Mesothelial cell of epicardium (in vitro differentiated cells): ENCODE data around the gene RABL6. TPM values are rescaled to one million over a fixed set of nuclear protein-coding genes. Genes with fewer than 3 reads are reported as not detected.

Source experiments
- DNase-seq, 2 experiments: peaks; one replicate each; pipeline ENCODE4 v3.0.0; 2021; ENCODE audit warnings: low spot score in 2 of 2; ENCODE audit not compliant: unreplicated experiment in 2 of 2
- H3K27ac Mint-ChIP-seq: 2 replicates; pipeline ENCODE4 v1.8.0; 2021; ENCODE audit warnings: mixed read lengths
- H3K27me3 Mint-ChIP-seq: 2 replicates; pipeline ENCODE4 v1.8.0; 2021; ENCODE audit warnings: low read depth, mixed read lengths
- H3K36me3 Mint-ChIP-seq: 2 replicates; pipeline ENCODE4 v1.8.0; 2021; ENCODE audit warnings: mixed read lengths
- H3K4me1 Mint-ChIP-seq: 2 replicates; pipeline ENCODE4 v1.8.0; 2021; ENCODE audit warnings: mixed read lengths
- H3K4me3 Mint-ChIP-seq: 2 replicates; pipeline ENCODE4 v1.8.0; 2021; ENCODE audit warnings: mild to moderate bottlenecking, moderate library complexity, mixed read lengths
- H3K9me3 Mint-ChIP-seq: 2 replicates; pipeline ENCODE4 v1.8.0; 2021; ENCODE audit warnings: mixed read lengths
- total RNA-seq: library from RNA; stranded (reverse); gene quantifications from 3 replicates; pipeline ENCODE4 v1.2.1, GENCODE V29; 2021
- TF ChIP-seq, protein P1 (sequence below): fragments of 200-600 bp; sonication (generic); IDR thresholded peaks from one replicate; pipeline ENCODE4 v1.5.0; 2021; ENCODE audit warnings: antibody characterized with exemption; ENCODE audit not compliant: unreplicated experiment

The RABL6 gene
- total RNA-seq, 1 donor from 2014 or later, result 124 TPM

DNA sequence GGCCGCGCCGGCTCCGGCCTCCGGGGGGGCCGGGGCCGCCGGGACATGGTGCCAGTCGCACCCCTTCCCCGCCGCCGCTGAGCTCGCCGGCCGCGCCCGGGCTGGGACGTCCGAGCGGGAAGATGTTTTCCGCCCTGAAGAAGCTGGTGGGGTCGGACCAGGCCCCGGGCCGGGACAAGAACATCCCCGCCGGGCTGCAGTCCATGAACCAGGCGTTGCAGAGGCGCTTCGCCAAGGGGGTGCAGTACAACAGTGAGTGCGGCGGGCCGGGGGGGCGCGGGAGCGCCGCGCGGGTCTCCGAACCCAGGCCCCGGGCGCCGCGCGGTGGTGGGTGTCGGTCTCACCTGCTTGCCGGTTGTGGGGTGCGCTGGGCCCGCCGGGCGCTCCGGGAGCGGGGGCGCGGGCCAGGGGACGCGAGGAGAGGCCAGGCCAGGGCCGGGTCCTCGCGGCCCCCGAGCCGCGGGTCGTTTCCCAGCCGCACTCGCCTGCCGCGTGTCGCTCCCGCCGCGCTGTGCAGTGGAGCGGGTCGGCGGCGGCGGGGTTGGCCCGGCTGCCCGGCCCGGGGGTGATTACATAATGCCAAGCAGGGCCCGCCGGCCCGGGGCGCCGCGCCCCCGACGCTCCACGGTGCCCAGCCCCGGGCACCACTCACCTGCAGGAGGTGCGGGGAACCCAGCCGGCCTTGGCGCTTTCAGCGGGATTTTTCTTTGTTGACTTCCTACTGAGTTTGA lies 492 bp downstream of the RABL6 start:
- Mint-ChIP-seq H3K4me3 (peak overlapping the region; percentile 73), H3K27me3 (no peaks in the 10 kb centered on the region), H3K4me1 (peaks cover 28% of the 10 kb centered on the region), H3K27ac (peak overlapping the region; percentile 91), H3K36me3 (peaks cover 22% of the 10 kb centered on the region), H3K9me3 (no peaks in the 10 kb centered on the region)
- DNase-seq, result peak in 1 of 2 experiments; percentile 67
- TF ChIP-seq, protein P1, sequence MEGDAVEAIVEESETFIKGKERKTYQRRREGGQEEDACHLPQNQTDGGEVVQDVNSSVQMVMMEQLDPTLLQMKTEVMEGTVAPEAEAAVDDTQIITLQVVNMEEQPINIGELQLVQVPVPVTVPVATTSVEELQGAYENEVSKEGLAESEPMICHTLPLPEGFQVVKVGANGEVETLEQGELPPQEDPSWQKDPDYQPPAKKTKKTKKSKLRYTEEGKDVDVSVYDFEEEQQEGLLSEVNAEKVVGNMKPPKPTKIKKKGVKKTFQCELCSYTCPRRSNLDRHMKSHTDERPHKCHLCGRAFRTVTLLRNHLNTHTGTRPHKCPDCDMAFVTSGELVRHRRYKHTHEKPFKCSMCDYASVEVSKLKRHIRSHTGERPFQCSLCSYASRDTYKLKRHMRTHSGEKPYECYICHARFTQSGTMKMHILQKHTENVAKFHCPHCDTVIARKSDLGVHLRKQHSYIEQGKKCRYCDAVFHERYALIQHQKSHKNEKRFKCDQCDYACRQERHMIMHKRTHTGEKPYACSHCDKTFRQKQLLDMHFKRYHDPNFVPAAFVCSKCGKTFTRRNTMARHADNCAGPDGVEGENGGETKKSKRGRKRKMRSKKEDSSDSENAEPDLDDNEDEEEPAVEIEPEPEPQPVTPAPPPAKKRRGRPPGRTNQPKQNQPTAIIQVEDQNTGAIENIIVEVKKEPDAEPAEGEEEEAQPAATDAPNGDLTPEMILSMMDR, result no peak

DNA sequence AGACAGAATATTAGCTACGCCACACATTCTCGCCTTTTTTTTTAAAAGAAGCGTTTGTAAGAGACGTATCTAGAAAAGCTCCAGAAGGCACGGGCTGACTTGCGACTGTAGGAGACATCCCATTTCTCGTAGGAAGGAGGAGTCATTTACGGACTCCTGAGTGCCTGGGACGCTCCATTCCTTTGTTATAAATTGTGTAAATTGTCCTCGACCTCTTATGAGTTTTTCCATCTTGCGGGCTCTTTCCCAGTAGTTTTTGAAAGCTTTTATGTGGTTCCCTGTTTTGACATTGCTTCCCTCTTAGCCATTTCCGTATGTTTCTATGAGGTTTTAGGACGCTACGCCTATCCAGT lies 1.0 kb downstream of the RABL6 start:
- H3K4me3 Mint-ChIP-seq, result peak overlapping the region; percentile 70
- TF ChIP-seq, protein P1, result no peak

DNA sequence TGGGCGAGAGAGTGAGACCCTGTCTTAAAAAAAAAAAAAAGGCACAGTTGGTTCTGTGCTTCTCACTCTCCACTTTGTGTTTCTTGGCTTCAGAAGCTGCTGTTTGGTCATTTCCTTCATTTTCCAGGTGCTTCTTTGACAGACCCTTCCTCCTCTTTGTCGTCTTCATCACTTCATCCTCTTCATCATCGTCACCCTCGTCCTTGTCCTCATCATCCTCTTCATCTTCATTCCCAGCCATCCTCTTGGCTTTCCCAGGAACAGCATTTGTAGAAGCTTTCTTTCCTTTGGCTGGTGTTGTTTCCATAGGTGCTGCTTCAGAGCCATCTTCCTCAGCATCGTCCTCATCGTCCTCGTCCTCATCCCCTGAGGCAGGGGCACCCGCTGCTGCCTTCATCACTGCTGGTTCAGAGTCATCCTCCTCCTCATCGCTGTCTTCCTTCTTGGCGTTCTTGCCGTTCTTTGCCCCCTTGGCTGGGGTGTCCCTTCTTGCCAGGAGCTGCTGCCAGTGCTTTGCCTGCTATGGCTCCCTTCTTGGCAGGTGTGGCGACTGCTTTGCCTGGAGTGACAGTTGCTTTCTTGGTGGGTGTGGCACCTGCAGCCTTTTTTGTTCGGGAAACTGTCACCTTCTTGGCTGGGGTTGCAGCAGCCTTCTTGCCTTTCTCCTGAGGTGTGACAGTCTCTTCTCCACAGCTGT lies 7.1 kb downstream of the RABL6 start:
- no peaks in the 10 kb centered on the region for H3K9me3 Mint-ChIP-seq
- H3K4me1 Mint-ChIP-seq, result peaks cover 7% of the 10 kb centered on the region
- H3K27me3 Mint-ChIP-seq, result no peaks in the 10 kb centered on the region
- H3K4me3 Mint-ChIP-seq, result no peak overlapping the region
- TF ChIP-seq, protein P1, result no peak
- no peak overlapping the region for H3K27ac Mint-ChIP-seq
- DNase-seq, result no peak
- H3K36me3 Mint-ChIP-seq, result peaks cover 33% of the 10 kb centered on the region

More for the DNA sequence above, 1.0 kb downstream of the RABL6 start:
- H3K9me3 Mint-ChIP-seq, result no peaks in the 10 kb centered on the region
- DNase-seq, result no peak
- H3K27me3 Mint-ChIP-seq, result no peaks in the 10 kb centered on the region
- H3K4me1 Mint-ChIP-seq, result peaks cover 28% of the 10 kb centered on the region
- H3K36me3 Mint-ChIP-seq, result peaks cover 21% of the 10 kb centered on the region
- H3K27ac Mint-ChIP-seq, result peak overlapping the region; percentile 91

DNA sequence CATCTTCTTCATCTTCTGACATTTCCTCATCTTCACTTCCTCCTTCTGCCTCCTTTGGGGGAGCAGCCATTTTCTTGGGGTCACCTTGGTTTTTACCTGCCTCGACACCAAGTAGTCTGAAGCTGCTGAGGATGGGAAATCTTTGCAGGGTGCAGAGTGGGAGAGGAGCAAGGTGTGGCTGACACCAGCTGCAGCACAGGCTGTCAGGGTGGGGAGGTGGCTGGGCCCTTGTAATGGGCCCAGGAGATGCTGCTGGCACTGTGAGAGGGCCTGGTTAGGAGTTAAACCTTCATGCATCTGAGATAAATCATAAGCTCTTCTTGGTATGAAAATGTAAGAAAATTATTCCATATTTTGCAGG lies 7.7 kb downstream of the RABL6 start:
- Mint-ChIP-seq H3K27me3 (no peaks in the 10 kb centered on the region), H3K27ac (no peak overlapping the region), H3K9me3 (no peaks in the 10 kb centered on the region), H3K4me1 (peaks cover 4% of the 10 kb centered on the region), H3K36me3 (peaks cover 33% of the 10 kb centered on the region), H3K4me3 (no peak overlapping the region)
- DNase-seq, result no peak
- TF ChIP-seq, protein P1, result no peak

DNA sequence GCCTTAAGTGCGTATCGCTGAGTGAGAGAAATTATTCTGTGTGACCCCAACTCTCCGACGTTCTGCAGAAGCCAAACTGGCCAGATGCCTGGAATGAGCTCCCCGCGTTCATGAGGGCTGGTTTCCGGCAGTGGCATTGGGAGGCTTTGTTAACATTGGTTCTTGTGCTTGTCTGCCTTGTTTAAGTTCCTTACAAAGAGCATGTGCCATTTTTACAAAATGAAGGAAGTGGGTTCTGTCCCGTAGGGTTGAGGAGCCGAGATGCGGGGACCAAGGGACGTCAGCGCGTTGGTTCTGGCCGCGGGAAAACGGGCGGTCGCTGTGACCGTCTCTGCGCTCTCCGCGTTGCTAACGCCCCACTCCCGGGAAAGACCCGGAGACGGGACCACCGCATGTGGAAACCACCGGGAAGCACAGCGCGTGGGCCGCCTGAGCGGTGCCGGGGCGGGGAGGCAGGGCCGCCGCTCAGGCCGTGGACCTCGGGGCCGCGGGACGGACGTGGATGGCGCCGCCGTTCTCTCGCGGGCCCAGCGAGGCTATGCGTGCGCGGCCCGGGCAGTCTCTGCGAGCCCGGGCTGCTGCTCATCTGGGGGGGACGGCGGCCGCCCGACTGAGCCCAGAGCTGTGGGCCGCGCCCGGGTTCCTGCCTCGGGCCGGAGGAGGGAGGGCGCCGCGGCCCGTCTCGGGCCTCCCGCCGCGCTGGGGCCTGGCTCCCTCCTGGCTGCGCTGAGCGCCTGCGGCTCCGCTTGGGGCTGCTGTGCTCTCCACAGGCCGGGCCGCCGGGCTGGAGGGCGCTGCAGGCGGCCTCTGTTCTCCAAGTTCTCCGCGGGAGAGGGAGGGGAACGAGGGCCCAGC lies 13.4 kb downstream of the RABL6 start:
- TF ChIP-seq, protein P1, result no peak
- Mint-ChIP-seq H3K9me3 (no peaks in the 10 kb centered on the region), H3K27ac (peak overlapping the region; percentile 76), H3K27me3 (no peaks in the 10 kb centered on the region), H3K4me1 (peaks cover 8% of the 10 kb centered on the region), H3K36me3 (peaks cover 12% of the 10 kb centered on the region), H3K4me3 (peak overlapping the region; percentile 72)
- no peak for DNase-seq
